Vagina (tissue), 2 donors: ENCODE results near the gene IYD. TPM values are rescaled to one million over a fixed set of nuclear protein-coding genes. Genes with fewer than 3 reads are reported as not detected.

Experiments
- DNase-seq, 2 donors: peaks; one replicate each; pipeline ENCODE4 v3.0.0-alpha.2; 2017; ENCODE audit errors: extremely low spot score in 2 of 2
- H3K27ac ChIP-seq: fragments of 200-600 bp; sonication (generic); one replicate; pipeline ENCODE4 v1.5.1; 2019
- H3K27me3 ChIP-seq: fragments of 200-600 bp; sonication (generic); one replicate; pipeline ENCODE4 v1.5.1; 2019
- H3K36me3 ChIP-seq, 2 donors: fragments of 200-600 bp; sonication (generic); one replicate each; pipeline ENCODE4 v1.5.1; 2017 to 2019
- H3K4me1 ChIP-seq: fragments of 200-600 bp; sonication (generic); one replicate; pipeline ENCODE4 v1.5.1; 2019
- H3K4me3 ChIP-seq, 2 donors: fragments of 200-600 bp; sonication (generic); 1 replicate in 1 of 2; 2 replicates in 1 of 2; pipeline ENCODE4 v1.5.1; 2016 to 2019
- H3K9me3 ChIP-seq: fragments of 200-600 bp; sonication (generic); one replicate; pipeline ENCODE4 v1.5.1; 2019
- POLR2A ChIP-seq, 2 donors: fragments of 450-650 bp; IDR thresholded peaks; one replicate each; pipeline ENCODE4 v1.6.1; 2017; ENCODE audit warnings: antibody characterized with exemption in 2 of 2, mild to moderate bottlenecking in 2 of 2, moderate library complexity in 2 of 2
- POLR2AphosphoS5 ChIP-seq, 2 donors: sonication (generic); formaldehyde crosslinking; IDR thresholded peaks; one replicate each; pipeline ENCODE4 v1.9.0; 2017; ENCODE audit warnings: antibody characterized with exemption in 2 of 2, mild to moderate bottlenecking in 2 of 2, low read depth in 1 of 2; ENCODE audit not compliant: insufficient read depth in 1 of 2
- intact Hi-C: fragments of 100-400 bp; cut with DNase I; formaldehyde crosslinking; loops from one replicate; pipeline ENCODE4 v1.15.1; 2023
- total RNA-seq: library from RNA; depleted of rRNA; stranded (reverse); fragments of >200 nt; gene quantifications from one replicate; pipeline ENCODE4 v1.2.3, GENCODE V29; 2016
- TF ChIP-seq, protein P1 (sequence below), 3 experiments: fragments of 450-650 bp in 2 of 3; fragments of 200-600 bp in 1 of 3; sonication (generic) in 1 of 3; IDR thresholded peaks; one replicate each; pipeline ENCODE4 v1.5.1; 2017 to 2019; ENCODE audit warnings: antibody characterized with exemption in 3 of 3, mild to moderate bottlenecking in 2 of 3, moderate library complexity in 2 of 3

The IYD gene
- total RNA-seq, 1 donor from 2014 or later: not detected

DNA sequence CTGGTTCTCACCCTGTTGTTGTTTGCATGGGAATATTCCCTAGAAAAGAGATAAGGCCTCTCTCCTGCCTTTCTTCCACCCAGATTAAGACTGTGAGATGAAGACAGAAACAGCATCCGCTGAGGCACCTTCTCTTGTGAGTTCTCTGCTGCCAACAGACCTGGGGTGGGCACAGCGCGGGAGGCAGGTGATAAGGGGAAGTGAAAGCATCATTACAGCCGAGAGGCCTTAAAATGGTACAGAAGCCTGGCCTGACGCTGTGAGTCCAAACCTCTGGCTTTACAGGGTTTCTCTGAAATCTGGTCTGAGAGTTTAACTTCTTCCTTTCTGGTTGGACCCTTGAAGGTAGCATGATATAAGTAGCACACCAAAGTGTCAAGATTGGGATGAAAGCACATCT lies 21.0 kb upstream of the IYD start:
- Histone ChIP-seq H3K27ac (no peak overlapping the region), H3K9me3 (no peaks in the 10 kb centered on the region), H3K27me3 (no peaks in the 10 kb centered on the region), H3K4me1 (no peaks in the 10 kb centered on the region), H3K36me3 (no peaks in the 10 kb centered on the region), H3K4me3 (no peak overlapping the region)
- DNase-seq: no peak
- intact Hi-C loops: no loop called here
- TF ChIP-seq, protein P1, sequence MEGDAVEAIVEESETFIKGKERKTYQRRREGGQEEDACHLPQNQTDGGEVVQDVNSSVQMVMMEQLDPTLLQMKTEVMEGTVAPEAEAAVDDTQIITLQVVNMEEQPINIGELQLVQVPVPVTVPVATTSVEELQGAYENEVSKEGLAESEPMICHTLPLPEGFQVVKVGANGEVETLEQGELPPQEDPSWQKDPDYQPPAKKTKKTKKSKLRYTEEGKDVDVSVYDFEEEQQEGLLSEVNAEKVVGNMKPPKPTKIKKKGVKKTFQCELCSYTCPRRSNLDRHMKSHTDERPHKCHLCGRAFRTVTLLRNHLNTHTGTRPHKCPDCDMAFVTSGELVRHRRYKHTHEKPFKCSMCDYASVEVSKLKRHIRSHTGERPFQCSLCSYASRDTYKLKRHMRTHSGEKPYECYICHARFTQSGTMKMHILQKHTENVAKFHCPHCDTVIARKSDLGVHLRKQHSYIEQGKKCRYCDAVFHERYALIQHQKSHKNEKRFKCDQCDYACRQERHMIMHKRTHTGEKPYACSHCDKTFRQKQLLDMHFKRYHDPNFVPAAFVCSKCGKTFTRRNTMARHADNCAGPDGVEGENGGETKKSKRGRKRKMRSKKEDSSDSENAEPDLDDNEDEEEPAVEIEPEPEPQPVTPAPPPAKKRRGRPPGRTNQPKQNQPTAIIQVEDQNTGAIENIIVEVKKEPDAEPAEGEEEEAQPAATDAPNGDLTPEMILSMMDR (IDR thresholded peaks at IDR 0.05): no peak
- TF ChIP-seq POLR2A (IDR thresholded peaks at IDR 0.05) (no peak), POLR2AphosphoS5 (IDR thresholded peaks at IDR 0.05; ENCODE audit: insufficient read depth in 1 of 2, low read depth in 1 of 2) (no peak)

- H3K36me3 ChIP-seq: no peaks in the 10 kb centered on the region
- H3K27me3 ChIP-seq: no peaks in the 10 kb centered on the region
- intact Hi-C loops: no loop called here
- no peak overlapping the region for H3K4me3 ChIP-seq
- TF ChIP-seq, protein P1 (IDR thresholded peaks at IDR 0.05): no peak
- no peak for TF ChIP-seq POLR2A (IDR thresholded peaks at IDR 0.05)
- TF ChIP-seq POLR2AphosphoS5 (IDR thresholded peaks at IDR 0.05; ENCODE audit: insufficient read depth in 1 of 2, low read depth in 1 of 2): no peak
- no peak for DNase-seq
- H3K9me3 ChIP-seq: no peaks in the 10 kb centered on the region
- H3K4me1 ChIP-seq: no peaks in the 10 kb centered on the region
- no peak overlapping the region for H3K27ac ChIP-seq
Observed at GRCh38 chr6:150349546-150349945, 19.3 kb upstream of the IYD start.

GRCh38 chr6:150352321-150353296 lies 16.2 kb upstream of the IYD start:
- DNase-seq: no peak
- Histone ChIP-seq H3K27ac (no peak overlapping the region), H3K9me3 (no peaks in the 10 kb centered on the region), H3K27me3 (no peaks in the 10 kb centered on the region), H3K36me3 (no peaks in the 10 kb centered on the region), H3K4me1 (no peaks in the 10 kb centered on the region), H3K4me3 (no peak overlapping the region)
- TF ChIP-seq POLR2A (IDR thresholded peaks at IDR 0.05) (no peak), POLR2AphosphoS5 (IDR thresholded peaks at IDR 0.05; ENCODE audit: insufficient read depth in 1 of 2, low read depth in 1 of 2) (no peak)
- TF ChIP-seq, protein P1 (IDR thresholded peaks at IDR 0.05): no peak
- intact Hi-C loops: no loop called here

DNA sequence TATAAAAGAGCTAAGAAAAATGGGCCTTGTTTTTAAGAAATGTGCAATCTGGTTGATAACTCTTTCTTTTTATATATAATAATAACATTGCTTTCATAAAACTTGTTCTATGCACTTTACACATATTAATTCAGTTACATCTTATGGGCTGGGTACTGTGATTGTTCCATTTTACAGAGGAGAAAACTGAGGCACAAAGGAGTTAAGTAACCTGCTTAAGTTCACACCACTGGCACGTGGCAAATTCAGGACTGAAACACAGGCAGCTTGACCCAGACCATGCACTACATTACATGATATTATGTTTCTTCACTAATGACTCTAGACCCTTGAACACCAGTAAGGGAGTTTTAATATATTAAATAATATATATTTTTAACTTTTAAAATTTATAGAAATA lies 15.4 kb upstream of the IYD start:
- no peaks in the 10 kb centered on the region for H3K27me3 ChIP-seq
- no peak for DNase-seq
- intact Hi-C loops: no loop called here
- H3K4me3 ChIP-seq: no peak overlapping the region
- TF ChIP-seq POLR2A (IDR thresholded peaks at IDR 0.05) (no peak), POLR2AphosphoS5 (IDR thresholded peaks at IDR 0.05; ENCODE audit: insufficient read depth in 1 of 2, low read depth in 1 of 2) (no peak)
- TF ChIP-seq, protein P1 (IDR thresholded peaks at IDR 0.05): no peak
- H3K4me1 ChIP-seq: no peaks in the 10 kb centered on the region
- no peaks in the 10 kb centered on the region for H3K36me3 ChIP-seq
- no peak overlapping the region for H3K27ac ChIP-seq
- no peaks in the 10 kb centered on the region for H3K9me3 ChIP-seq
